SK-N-SH (cell line): ENCODE measurements around the gene KLHL22. TPM values are rescaled to one million over a fixed set of nuclear protein-coding genes. Genes with fewer than 3 reads are reported as not detected.
"Not testable (repeated sequence)": the region's sequence is repeated elsewhere in the genome, so short reads cannot be mapped to it uniquely, and the experiment has no call there.

ENCODE experiments used
- CTCF ChIA-PET: fragments of 300-600, 350-600 bp; formaldehyde crosslinking; extraction: SDS; loops from one replicate; lab custom pipeline; 2021; lab: Yijun Ruan, JAX
- POLR2A ChIA-PET: fragments of 350-600 bp; sonication (Branson Sonifier 250); formaldehyde crosslinking; extraction: SDS; loops from one replicate; lab custom pipeline; 2020; ENCODE audit warnings: antibody characterized with exemption, inconsistent platforms; lab: Yijun Ruan, JAX
- DNase-seq: peaks from one replicate; pipeline ENCODE4 v3.0.0; 2012
- H2AFZ ChIP-seq: fragments of 200-600 bp; sonication (generic); 2 replicates; pipeline ENCODE4 v1.8.1; 2016; ENCODE audit warnings: antibody characterized with exemption, mild to moderate bottlenecking, low read depth
- H3F3A ChIP-seq: fragments of 200-600 bp; sonication (generic); replicated peaks from 2 replicates; pipeline ENCODE3; 2016; ENCODE audit warnings: antibody characterized with exemption, mild to moderate bottlenecking; ENCODE audit not compliant: insufficient read depth
- H3K27ac ChIP-seq, 2 experiments: fragments of 200-500 bp in 1 of 2; fragments of 200-600 bp in 1 of 2; sonication (Bioruptor generic) in 1 of 2; sonication (generic), shearing (Covaris generic) in 1 of 2; 2 replicates each; pipeline versions ENCODE4 v1.5.1 to v1.6.1; 2014 to 2016; ENCODE audit warnings: low read depth in 2 of 2, inconsistent platforms in 1 of 2, low read length in 1 of 2, mild to moderate bottlenecking in 1 of 2, mixed read lengths in 1 of 2
- H3K27me3 ChIP-seq: fragments of 200-600 bp; sonication (generic), shearing (Covaris generic); 2 replicates; pipeline ENCODE4 v1.6.1; 2016; ENCODE audit warnings: mixed run types; ENCODE audit not compliant: insufficient read depth
- H3K36me3 ChIP-seq, 2 experiments: fragments of 200-500 bp in 1 of 2; fragments of 200-600 bp in 1 of 2; sonication (Bioruptor generic) in 1 of 2; sonication (generic) in 1 of 2; replicated peaks in 1 of 2; 2 replicates each; pipeline versions ENCODE3 to v1.5.1; 2014 to 2016; ENCODE audit warnings: low read length in 1 of 2, mild to moderate bottlenecking in 1 of 2; ENCODE audit not compliant: insufficient read depth in 2 of 2, control insufficient read depth in 1 of 2
- H3K4me1 ChIP-seq, 2 experiments: fragments of 200-500 bp in 1 of 2; fragments of 200-600 bp in 1 of 2; sonication (Bioruptor generic) in 1 of 2; sonication (generic), shearing (Covaris generic) in 1 of 2; 2 replicates each; pipeline versions ENCODE4 v1.5.1 to v1.6.1; 2014 to 2016; ENCODE audit warnings: low read depth in 1 of 2, low read length in 1 of 2, mixed run types in 1 of 2; ENCODE audit not compliant: insufficient read depth in 2 of 2, control insufficient read depth in 1 of 2
- H3K4me2 ChIP-seq: fragments of 200-600 bp; sonication (generic), shearing (Covaris generic); 2 replicates; pipeline ENCODE4 v1.6.1; 2017; ENCODE audit warnings: mixed run types
- H3K4me3 ChIP-seq, 2 experiments: fragments of 200-500 bp in 1 of 2; fragments of 200-600 bp in 1 of 2; sonication (Bioruptor generic) in 1 of 2; sonication (generic), shearing (Covaris generic) in 1 of 2; 2 replicates each; pipeline versions ENCODE4 v1.5.1 to v1.8.1; 2014 to 2016; ENCODE audit warnings: low read depth in 2 of 2, inconsistent platforms in 1 of 2, low read length in 1 of 2, mild to moderate bottlenecking in 1 of 2, mixed read lengths in 1 of 2, moderate library complexity in 1 of 2
- H3K79me2 ChIP-seq: fragments of 200-600 bp; sonication (generic); 2 replicates; pipeline ENCODE4 v1.8.1; 2017; ENCODE audit warnings: mild to moderate bottlenecking; ENCODE audit not compliant: insufficient read depth
- H3K9ac ChIP-seq: fragments of 200-600 bp; sonication (generic); 2 replicates; pipeline ENCODE4 v1.6.1; 2017; ENCODE audit warnings: mixed run types
- H3K9me2 ChIP-seq: fragments of 200-600 bp; sonication (generic); 2 replicates; pipeline ENCODE4 v1.6.1; 2017; ENCODE audit warnings: mixed run types
- H3K9me3 ChIP-seq: fragments of 200-600 bp; sonication (generic); 2 replicates; pipeline ENCODE4 v1.6.1; 2017; ENCODE audit warnings: mixed run types, mild to moderate bottlenecking, moderate library complexity
- H4K20me1 ChIP-seq: fragments of 200-600 bp; sonication (generic); 2 replicates; pipeline ENCODE4 v1.6.1; 2017; ENCODE audit warnings: mild to moderate bottlenecking, mixed run types; ENCODE audit not compliant: insufficient read depth
- EP300 ChIP-seq, 2 experiments: IDR thresholded peaks; 2 replicates each; pipeline versions ENCODE4 v1.4.0 to v1.6.1; 2012; ENCODE audit warnings: borderline replicate concordance in 1 of 2, low read depth in 1 of 2, low read length in 1 of 2
- GABPA ChIP-seq: IDR thresholded peaks from 2 replicates; pipeline ENCODE4 v1.4.0; 2012; ENCODE audit warnings: low read depth, mild to moderate bottlenecking
- POLR2AphosphoS5 ChIP-seq: IDR thresholded peaks from 2 replicates; pipeline ENCODE4 v1.6.1; 2012; ENCODE audit warnings: low read depth, low read length
- TCF12 ChIP-seq: IDR thresholded peaks from 2 replicates; pipeline ENCODE4 v1.4.0; 2012
- TEAD4 ChIP-seq: IDR thresholded peaks from 2 replicates; pipeline ENCODE4 v1.4.0; 2012; ENCODE audit warnings: mild to moderate bottlenecking, borderline replicate concordance; ENCODE audit not compliant: insufficient read depth
- ZBTB33 ChIP-seq: IDR thresholded peaks from 2 replicates; pipeline ENCODE4 v1.4.0; 2012; ENCODE audit warnings: low read depth, borderline replicate concordance
- WGBS: methylation state at CpG from one replicate; pipeline ENCODE4 v1.1.6; 2017; ENCODE audit warnings: low lambda C conversion rate; 5-methylcytosine and 5-hydroxymethylcytosine counted together
- polyA plus RNA-seq, 3 experiments: library from polyadenylated mRNA; depleted of rRNA; stranded (reverse); fragments of >200 nt; gene quantifications; 2 replicates each; pipeline ENCODE4 v1.2.3, GENCODE V29; 2012

The KLHL22 gene
- polyA plus RNA-seq, 1 of the 3 experiments (the other 2 are of a cell fraction), result 26.5 TPM

GRCh38 chr22:20415699-20416098 lies 79.9 kb downstream of the KLHL22 start:
- H4K20me1 ChIP-seq, H3K9ac ChIP-seq, H3K4me2 ChIP-seq, H2AFZ ChIP-seq, H3K36me3 ChIP-seq, H3K9me3 ChIP-seq, DNase-seq, H3K4me3 ChIP-seq, H3K79me2 ChIP-seq, H3K9me2 ChIP-seq, H3K4me1 ChIP-seq, H3K27ac ChIP-seq, H3K27me3 ChIP-seq, POLR2A ChIA-PET, H3F3A ChIP-seq: not testable (repeated sequence)
- WGBS, result 79% methylated on average over 3 of the region's 3 CpGs
- CTCF ChIA-PET, result interaction anchor here (1.0 kb wide), 1 partner anchor 41 kb away, joined by 4 read pairs; no protein-coding TSS in a partner anchor

GRCh38 chr22:20415241-20415640 lies 80.4 kb downstream of the KLHL22 start:
- H3K9ac ChIP-seq, H3K4me1 ChIP-seq, DNase-seq, POLR2A ChIA-PET, H3K4me3 ChIP-seq, H3K9me2 ChIP-seq, H3F3A ChIP-seq, H3K36me3 ChIP-seq, H4K20me1 ChIP-seq, H2AFZ ChIP-seq, H3K9me3 ChIP-seq, H3K27me3 ChIP-seq, H3K79me2 ChIP-seq, H3K4me2 ChIP-seq, H3K27ac ChIP-seq: not testable (repeated sequence)
- CTCF ChIA-PET, result interaction anchor here (1.0 kb wide), 1 partner anchor 41 kb away, joined by 4 read pairs; no protein-coding TSS in a partner anchor
- WGBS, result 73% methylated on average over 3 of the region's 3 CpGs

- Histone ChIP-seq H3K4me1 (no peaks in the 10 kb centered on the region; a peak in 1 of 4 replicates), H3K9me3 (no peaks in the 10 kb centered on the region), H3K9ac (no peak overlapping the region), H3K9me2 (no peaks in the 10 kb centered on the region), H3K36me3 (no peaks in the 10 kb centered on the region), H4K20me1 (no peaks in the 10 kb centered on the region), H3K27ac (no peak overlapping the region), H3K27me3 (no peaks in the 10 kb centered on the region), H3K79me2 (no peaks in the 10 kb centered on the region), H2AFZ (no peak overlapping the region), H3F3A (no peaks in the 10 kb centered on the region), H3K4me2 (no peak overlapping the region), H3K4me3 (no peak overlapping the region)
- 50% methylated on average over 3 of the region's 3 CpGs for WGBS
- ChIA-PET POLR2A (no interaction called here), CTCF (no interaction called here)
- no peak for DNase-seq
- no peak for TF ChIP-seq POLR2AphosphoS5
- no peak for TF ChIP-seq TCF12
- no peak for TF ChIP-seq EP300 (IDR thresholded peaks at IDR 0.05; ENCODE audit: borderline replicate concordance in 1 of 2, low read depth in 1 of 2, low read length in 1 of 2)
- TF ChIP-seq GABPA, result no peak
- no peak for TF ChIP-seq TEAD4
- TF ChIP-seq ZBTB33, result no peak
Observed at GRCh38 chr22:20414450-20414849, 81.1 kb downstream of the KLHL22 start.
